ENCODE data around the gene TSPAN9.
"Not testable (repeated sequence)": the region's sequence is repeated elsewhere in the genome, so short reads cannot be mapped to it uniquely, and the experiment has no call there.

TSPAN9 gene

GRCh38 chr12:3045494-3045893, 31.7 kb upstream of the TSPAN9 start:
- DNase-seq: no peak

DNA sequence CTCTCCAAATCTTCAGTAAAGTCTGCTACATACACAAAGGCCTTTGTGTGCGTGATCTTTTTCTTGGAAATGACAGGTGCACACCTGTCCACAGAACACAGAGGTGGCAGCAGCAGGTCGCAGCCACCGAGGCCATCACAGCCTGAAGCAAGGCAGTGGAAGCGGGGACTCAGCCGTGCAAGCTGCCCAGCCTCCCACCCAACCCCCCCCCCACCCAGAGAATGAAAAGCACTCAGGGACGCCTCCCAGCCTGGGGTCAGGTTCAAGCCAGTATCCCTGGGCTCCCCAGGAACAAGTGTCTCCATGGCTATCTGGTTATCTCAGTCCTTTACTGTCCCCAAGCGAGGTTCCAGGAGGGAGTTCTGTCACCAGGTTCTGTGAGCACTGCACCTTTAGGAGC, 31.2 kb upstream of the TSPAN9 start:
- no peak for DNase-seq

GRCh38 chr12:3046441-3047200, 30.6 kb upstream of the TSPAN9 start:
- no peak for DNase-seq

DNA sequence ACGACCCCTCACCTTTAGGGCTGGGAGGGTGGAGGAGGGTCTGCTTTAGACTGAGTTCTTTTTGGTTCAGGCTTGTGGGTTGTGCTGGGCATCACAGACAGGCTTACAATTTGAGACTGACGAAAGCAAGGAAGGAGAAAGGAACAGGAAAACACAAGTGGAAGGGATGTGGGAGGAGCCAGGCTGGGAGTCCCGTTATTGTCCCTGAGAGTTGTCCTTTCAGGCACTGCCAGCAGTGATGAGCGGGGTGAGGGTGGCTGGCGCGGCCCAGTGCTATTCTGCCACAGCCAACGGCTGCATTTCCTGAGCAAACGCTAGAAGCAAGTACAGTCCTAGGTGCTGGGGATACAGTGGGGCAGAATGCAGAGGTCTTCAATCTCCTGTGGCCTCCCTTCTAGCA, 29.2 kb upstream of the TSPAN9 start:
- DNase-seq: no peak

DNA sequence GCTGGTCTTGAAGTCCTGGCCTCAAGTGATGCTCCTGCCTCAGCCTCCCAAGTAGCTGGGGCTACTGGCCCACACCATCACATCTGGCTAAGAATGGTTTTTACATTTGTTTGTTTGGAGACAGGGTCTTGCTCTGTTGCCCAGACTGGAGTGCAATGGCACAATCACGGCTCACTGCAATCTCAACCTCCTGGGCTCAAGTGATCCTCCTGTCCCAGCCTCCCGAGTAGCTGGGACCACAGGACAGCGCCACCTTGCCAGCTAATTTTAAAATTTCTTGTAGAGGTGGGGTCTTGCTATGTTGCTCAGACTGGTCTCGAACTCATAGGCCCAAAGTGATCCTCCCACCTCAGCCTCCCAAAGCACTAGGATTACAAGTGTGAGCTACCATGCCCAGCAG, 28.6 kb upstream of the TSPAN9 start:
- DNase-seq: no peak

- no peak for DNase-seq
These were observed 28.0 kb upstream of the TSPAN9 start for GRCh38 chr12:3049176-3049575.

DNA sequence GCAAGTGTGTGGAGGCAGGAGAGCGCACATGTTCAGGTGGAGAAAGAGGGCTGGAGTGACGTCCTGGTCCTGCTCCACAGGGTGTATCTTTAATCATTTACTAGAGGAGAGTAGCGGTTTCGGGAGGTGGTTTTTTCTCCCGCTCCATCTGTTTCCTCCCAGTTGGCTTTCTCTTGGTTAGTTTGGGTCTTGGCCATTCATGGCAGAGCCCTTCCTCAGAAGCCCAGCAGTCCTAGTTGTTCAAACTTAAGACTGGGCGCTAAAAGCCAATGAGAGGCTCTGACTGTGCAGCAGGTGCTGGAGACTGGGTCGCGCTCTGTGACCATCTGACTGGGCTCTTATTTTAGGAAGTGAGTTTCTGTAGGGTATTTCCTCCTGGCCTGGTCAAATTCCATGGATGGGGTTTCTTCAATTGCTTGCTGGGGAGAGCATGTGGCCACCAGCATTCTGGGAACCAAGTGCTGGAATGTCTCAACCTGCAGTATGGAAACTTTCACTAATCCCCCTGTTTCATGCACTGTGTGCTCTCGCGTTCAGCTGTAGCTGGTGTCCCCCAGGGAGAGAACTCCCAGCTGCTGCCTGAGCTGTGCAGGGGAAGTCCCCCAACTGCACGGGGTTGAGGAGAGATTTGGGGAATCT, 27.4 kb upstream of the TSPAN9 start:
- no peak for DNase-seq

DNA sequence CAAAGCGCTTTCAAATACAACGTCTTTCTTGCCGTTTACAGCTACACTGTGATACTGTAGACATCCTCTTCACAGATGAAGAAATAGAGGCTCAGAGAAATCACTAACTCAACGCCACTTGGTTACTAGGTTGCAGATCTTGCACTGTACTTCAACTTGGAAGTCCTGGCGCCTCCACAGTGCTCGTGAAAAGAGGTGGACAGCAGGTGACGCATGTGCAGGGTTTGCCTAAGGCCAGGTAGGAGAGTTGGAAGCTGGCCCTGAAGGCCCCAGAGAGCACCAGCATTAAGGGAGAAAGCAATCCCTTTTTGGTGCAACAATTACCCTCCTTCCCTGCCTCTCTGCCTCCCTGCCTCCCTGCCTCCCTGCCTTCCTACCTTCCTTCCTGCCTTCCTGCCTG, 22.8 kb upstream of the TSPAN9 start:
- DNase-seq: no peak

DNA sequence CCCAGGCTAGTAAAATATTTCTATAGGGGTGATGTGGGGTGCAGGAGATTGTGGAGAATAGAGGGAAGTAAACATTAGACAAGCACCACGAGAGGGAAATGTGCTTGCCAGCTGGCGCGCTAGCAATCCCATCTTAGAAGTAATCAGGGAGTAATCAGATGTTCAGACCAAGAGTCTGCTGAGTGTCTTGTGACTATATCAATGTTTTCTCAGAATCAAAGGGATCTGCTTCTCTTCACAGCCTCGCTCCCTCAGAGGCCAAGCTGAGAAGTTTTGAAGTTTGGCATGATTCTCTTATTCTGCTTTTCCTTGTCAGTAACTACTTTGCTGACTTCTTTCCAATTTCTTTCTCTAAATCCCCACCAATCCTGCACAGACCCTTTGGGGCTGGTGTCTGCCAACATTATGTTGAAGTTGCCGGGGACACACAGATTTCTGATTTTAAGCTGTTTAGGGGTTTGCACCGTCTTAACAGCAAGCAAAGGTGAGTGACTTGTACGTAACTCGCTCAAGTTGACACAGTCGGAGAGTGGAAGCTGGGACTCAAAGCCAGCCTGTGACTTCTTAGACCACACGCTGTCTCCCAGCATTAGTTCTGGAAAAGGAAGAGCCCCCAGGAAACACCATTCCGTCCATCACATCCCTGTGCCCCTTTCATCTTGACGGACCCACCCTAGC, 22.0 kb upstream of the TSPAN9 start:
- no peak for DNase-seq

GRCh38 chr12:3055704-3056467, 21.3 kb upstream of the TSPAN9 start:
- DNase-seq: no peak

- no peak for DNase-seq
These were observed 16.1 kb upstream of the TSPAN9 start for GRCh38 chr12:3061059-3061458.

DNA sequence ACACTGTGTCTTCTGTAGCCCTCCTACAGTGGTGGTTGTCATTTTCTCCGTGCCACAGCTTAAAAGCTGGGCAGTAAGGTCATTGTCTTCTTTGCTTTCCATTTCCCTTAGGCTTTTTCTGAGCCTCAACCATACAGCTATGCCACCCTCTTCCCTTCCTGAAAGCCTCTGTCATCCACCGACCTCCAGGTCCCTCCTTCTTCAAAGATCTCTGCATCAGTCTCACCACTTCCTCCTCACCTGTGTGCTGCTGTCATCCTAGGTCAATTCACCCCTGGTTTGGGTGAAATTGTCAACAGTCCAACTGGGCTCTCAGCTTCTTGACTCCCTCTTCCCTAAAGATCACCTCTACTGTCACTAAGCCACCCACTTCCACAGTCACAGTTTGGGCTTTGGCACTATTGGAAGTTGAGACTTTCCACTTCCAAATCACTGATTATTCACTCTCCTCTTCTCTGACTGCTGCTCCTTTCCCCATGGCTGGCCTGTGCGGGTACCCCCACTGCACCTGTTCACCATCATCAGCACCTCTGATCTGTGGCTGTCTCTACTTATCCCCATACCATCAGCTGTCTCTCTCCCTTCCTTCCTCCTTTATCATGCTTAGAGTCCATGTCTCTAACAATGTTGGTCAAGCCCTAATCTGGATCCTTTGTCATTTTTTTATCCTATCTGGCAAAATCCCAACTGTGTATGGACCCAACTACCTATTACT, 15.5 kb upstream of the TSPAN9 start:
- DNase-seq: no peak

- DNase-seq: no peak
These were observed 11.9 kb upstream of the TSPAN9 start for GRCh38 chr12:3065300-3065699.

DNA sequence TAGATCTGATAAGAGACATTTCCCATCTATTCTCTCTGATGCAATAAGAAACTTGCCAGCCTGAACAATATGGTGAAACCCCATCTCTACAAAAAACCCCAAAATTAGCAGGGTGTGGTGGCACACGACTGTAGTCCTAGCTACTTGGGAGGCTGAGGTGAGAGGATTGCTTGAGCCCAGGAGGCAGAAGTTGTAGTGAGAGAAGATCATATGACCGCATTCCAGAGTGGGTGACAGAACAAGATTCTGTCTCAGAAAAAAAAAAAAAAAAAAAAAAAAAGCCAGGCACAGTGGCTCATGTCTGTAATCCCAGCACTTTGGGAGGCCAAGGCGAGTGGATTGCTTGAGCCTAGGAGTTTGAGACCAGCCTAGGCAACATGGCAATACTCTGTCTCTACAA, 11.3 kb upstream of the TSPAN9 start:
- not testable (repeated sequence) for DNase-seq

- no peak for DNase-seq
These were observed 7.5 kb upstream of the TSPAN9 start for GRCh38 chr12:3069714-3070113.

DNA sequence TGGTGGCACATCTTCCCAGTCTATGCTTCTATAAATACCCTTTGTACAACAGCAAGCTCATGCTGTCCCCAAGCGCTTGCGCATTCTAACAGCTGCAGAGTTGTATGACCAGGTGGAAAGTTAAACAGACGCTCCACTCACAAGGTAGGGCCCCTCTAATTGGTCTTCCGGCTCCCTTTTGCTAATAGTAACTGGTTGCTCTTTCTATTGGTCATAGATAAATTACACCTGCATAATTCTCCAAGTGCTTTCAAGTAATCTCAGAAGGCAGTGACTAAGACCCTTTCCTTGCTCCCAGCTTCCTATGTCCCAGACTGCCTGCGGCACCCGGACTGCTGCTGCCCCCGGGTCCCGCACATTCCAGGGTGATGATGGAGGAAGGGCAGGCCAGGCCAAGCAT, 6.1 kb upstream of the TSPAN9 start:
- no peak for DNase-seq

- no peak for DNase-seq
These were observed 5.5 kb upstream of the TSPAN9 start for GRCh38 chr12:3071710-3072109.

- DNase-seq: peak; percentile 84
These were observed 3.5 kb upstream of the TSPAN9 start for GRCh38 chr12:3073438-3074250.

DNA sequence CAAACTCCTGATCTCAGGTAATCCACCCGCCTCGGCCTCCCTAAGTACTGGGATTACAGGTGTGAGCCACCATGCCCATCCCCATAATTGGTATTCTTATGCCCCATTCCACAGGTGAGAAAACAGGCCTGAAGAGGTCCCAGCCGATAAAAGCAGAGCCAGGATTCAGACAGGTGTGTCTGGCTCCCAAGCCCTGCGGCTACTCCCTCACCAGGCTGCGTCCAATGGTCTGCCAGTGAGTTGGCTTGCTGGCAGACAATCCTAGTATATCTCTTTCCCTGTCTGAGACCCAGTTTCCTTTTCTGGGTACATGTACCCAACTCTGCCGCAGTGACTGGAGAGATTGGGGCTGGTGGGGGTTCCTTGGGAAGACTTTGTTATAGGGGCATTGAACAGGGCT, 1.9 kb upstream of the TSPAN9 start:
- no peak for DNase-seq

- DNase-seq: peak; percentile 3
These were observed 448 bp downstream of the TSPAN9 start for GRCh38 chr12:3077572-3078081.

DNA sequence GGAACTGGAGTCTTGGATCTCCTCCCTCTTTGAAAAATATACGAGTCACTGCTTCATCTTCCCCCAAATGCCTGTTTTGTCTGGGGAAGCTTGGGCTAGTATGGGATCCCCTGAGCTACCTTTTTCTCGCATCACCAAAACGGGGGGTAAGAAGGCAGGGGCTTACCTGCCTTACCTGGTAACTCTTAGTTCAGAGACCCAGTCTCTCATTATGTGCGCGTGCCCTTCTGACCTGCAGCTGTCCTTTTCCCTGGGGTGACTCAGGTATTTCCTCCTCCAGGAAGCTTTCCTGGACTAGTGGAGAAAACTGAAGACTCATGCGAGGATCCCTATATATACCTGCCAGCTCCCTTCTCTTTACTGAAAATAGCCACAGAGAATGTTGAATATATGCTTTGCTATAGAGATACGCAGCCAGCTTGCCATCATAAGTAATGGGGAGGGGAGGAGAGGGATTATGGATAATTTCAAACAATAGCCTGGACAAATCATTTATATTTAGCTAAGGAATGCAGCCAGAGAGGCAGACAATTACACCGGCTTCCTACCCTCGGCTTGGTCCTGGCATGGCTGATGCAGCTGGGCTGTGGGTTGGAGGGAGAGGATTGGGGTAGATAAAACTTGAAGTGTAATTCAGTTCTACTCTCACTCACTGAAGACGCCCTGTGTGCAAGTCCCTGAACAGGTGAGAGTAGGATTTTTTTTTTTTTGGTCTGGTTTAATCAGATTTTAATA, 1.1 kb downstream of the TSPAN9 start:
- no peak for DNase-seq
